ENCODE results near the gene RALGDS. TPM values are rescaled to one million over a fixed set of nuclear protein-coding genes. Genes with fewer than 3 reads are reported as not detected.

Gene RALGDS
- total and polyA plus RNA-seq, 2 of the 4 experiments (the other 2 are of a cell fraction): 13.1 to 36.9 TPM

GRCh38 chr9:133113163-133113948 lies 7.7 kb downstream of the RALGDS start (continued):
- TF ChIP-seq, protein P1, sequence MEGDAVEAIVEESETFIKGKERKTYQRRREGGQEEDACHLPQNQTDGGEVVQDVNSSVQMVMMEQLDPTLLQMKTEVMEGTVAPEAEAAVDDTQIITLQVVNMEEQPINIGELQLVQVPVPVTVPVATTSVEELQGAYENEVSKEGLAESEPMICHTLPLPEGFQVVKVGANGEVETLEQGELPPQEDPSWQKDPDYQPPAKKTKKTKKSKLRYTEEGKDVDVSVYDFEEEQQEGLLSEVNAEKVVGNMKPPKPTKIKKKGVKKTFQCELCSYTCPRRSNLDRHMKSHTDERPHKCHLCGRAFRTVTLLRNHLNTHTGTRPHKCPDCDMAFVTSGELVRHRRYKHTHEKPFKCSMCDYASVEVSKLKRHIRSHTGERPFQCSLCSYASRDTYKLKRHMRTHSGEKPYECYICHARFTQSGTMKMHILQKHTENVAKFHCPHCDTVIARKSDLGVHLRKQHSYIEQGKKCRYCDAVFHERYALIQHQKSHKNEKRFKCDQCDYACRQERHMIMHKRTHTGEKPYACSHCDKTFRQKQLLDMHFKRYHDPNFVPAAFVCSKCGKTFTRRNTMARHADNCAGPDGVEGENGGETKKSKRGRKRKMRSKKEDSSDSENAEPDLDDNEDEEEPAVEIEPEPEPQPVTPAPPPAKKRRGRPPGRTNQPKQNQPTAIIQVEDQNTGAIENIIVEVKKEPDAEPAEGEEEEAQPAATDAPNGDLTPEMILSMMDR (conservative IDR thresholded peaks at IDR 0.05; ENCODE audit: low read depth, low read length): no peak
- no peak for TF ChIP-seq MAFK (IDR thresholded peaks at IDR 0.05; ENCODE audit: low read depth, low read length)

DNA sequence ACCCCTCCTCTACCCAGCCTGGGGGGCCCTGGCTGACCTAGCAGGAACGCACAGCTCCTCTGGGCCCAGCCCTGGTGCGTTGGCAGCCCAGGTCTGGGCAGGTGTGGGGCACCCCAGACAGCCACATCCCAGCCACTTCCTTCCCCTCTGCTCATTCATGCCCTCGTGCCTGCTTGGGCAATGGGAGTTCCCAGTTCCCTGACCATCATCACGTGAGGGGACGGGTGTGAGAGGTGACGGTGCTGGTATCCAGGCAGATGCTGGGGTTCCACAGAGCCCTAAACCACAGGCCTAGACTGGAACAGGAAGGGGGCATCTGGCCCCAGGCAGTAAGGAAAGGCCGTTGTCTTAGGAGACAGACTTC lies 8.4 kb downstream of the RALGDS start:
- ChIA-PET CTCF (interaction anchor here (2.9 kb wide), 1 partner anchor 32 kb away, joined by 10 read pairs; no protein-coding TSS in a partner anchor), POLR2A (ENCODE audit: unreplicated experiment) (no interaction called here)
- Histone ChIP-seq H2BK5ac (ENCODE audit: low read depth, low read length, poor library complexity, severe bottlenecking) (no peak overlapping the region), H3K56ac (ENCODE audit: extremely low read depth, insufficient read depth, low read length) (no peak overlapping the region), H3K27ac (ENCODE audit: insufficient read depth, low read length) (no peak overlapping the region), H2BK15ac (ENCODE audit: low read depth, low read length) (no peak overlapping the region), H3K14ac (replicated peaks; ENCODE audit: low read depth, low read length) (no peak overlapping the region), H2AK5ac (ENCODE audit: low read depth, low read length) (no peak overlapping the region; the same call in 1 of the 2 replicates), H3K4me3 (ENCODE audit: insufficient read depth, low read depth, low read length) (no peak overlapping the region), H4K20me1 (ENCODE audit: insufficient read depth, low read length) (peaks cover 62% of the 10 kb centered on the region), H4K91ac (ENCODE audit: insufficient read depth, low read depth, low read length) (no peak overlapping the region), H3K4ac (ENCODE audit: low read depth, low read length) (no peak overlapping the region), H3K79me1 (ENCODE audit: low read depth in 1 of 2, low read length in 2 of 2) (peaks cover 15 to 59% of the 10 kb centered on the region in 2 experiments), H3K9ac (ENCODE audit: low read depth, low read length) (no peak overlapping the region), H4K8ac (ENCODE audit: low read depth in 2 of 2, low read length in 2 of 2) (no peak overlapping the region), H3K9me3 (ENCODE audit: control insufficient read depth, insufficient read depth, low read length) (no peaks in the 10 kb centered on the region), H2BK120ac (ENCODE audit: low read depth, low read length) (no peak overlapping the region), H3K23ac (ENCODE audit: low read depth, low read length) (no peak overlapping the region), H3K4me1 (ENCODE audit: control insufficient read depth, insufficient read depth, low read length) (peaks cover 21% of the 10 kb centered on the region), H3K27me3 (ENCODE audit: control insufficient read depth, insufficient read depth, low read length) (no peaks in the 10 kb centered on the region), H3K9me1 (ENCODE audit: insufficient read depth, low read length) (peaks cover 6% of the 10 kb centered on the region; the same call in 1 of the 2 replicates), H3K36me3 (ENCODE audit: control insufficient read depth, insufficient read depth, low read length) (peaks cover 23% of the 10 kb centered on the region), H2AFZ (replicated peaks; ENCODE audit: low read length, poor library complexity) (no peak overlapping the region), H4K5ac (ENCODE audit: low read depth, low read length) (no peak overlapping the region), H3K18ac (ENCODE audit: low read depth, low read length) (no peak overlapping the region), H2BK20ac (ENCODE audit: low read depth, low read length) (no peak overlapping the region), H3K4me2 (ENCODE audit: low read depth, low read length) (no peak overlapping the region), H2AK9ac (replicated peaks; ENCODE audit: low read depth, low read length, poor library complexity) (no peak overlapping the region)
- dilution Hi-C loops (cut with HindIII; ENCODE audit: low sequenced_read_pairs, unreplicated experiment) (no loop called here), in situ Hi-C loops (cut with MboI; ENCODE audit: low sequenced_read_pairs) (no loop called here), intact Hi-C loops (cut with micrococcal nuclease) (no loop called here)
- WGBS, 2 experiments (ENCODE audit: extremely low coverage in 2 of 2, insufficient read length in 1 of 2): 92% methylated on average over 2 of the region's 7 CpGs; no CpG with 5 or more reads in 1 of the 2 experiments
- DNase-seq (no peak), ATAC-seq (ENCODE audit: low read depth) (no peak)
- no TSS peak for BruUV-seq (replicated peaks)
- TF ChIP-seq BHLHE40 (IDR thresholded peaks at IDR 0.05; ENCODE audit: low read depth, low read length) (no peak), MAZ (IDR thresholded peaks at IDR 0.05; ENCODE audit: borderline replicate concordance, low read depth, low read length) (no peak), MXI1 (IDR thresholded peaks at IDR 0.05; ENCODE audit: borderline replicate concordance, low read depth, low read length) (no peak), NFE2L2 (IDR thresholded peaks at IDR 0.05; ENCODE audit: low read depth, low read length) (no peak), USF2 (IDR thresholded peaks at IDR 0.05; ENCODE audit: low read depth, low read length) (no peak), RAD21 (IDR thresholded peaks at IDR 0.05; ENCODE audit: low read length) (no peak), MAFK (IDR thresholded peaks at IDR 0.05; ENCODE audit: low read depth, low read length) (no peak)
- TF ChIP-seq, protein P1 (conservative IDR thresholded peaks at IDR 0.05; ENCODE audit: low read depth, low read length): no peak

Measured in IMR-90 (cell line).